ENCODE results near the gene SH2D6. TPM values are rescaled to one million over a fixed set of nuclear protein-coding genes. Genes with fewer than 3 reads are reported as not detected.
A peak's percentile ranks its signal among the peaks of the same experiment; 100 is the strongest.

SH2D6 gene
- total and polyA plus RNA-seq, 8 donors = 0.70 to 28.1 (median 3.6) TPM

GRCh38 chr2:85405201-85406059 lies 13.1 kb upstream of the SH2D6 start:
- no peak for FAIRE-seq
- intact Hi-C loops (cut with DNase I) = no loop called here
- H3K27me3 ChIP-seq = no peaks in the 10 kb centered on the region
- TF ChIP-seq CTCF (IDR thresholded peaks at IDR 0.05) = no peak
- H3K9me3 ChIP-seq = no peaks in the 10 kb centered on the region
- H3K36me3 ChIP-seq = no peaks in the 10 kb centered on the region
- H3K4me1 ChIP-seq = no peaks in the 10 kb centered on the region
- WGBS, 2 donors = 85 to 87% methylated on average over 15 of the region's 15 CpGs
- peak in 1 of 6 donors; percentile 61 for DNase-seq
- no peak overlapping the region for H3K4me3 ChIP-seq
- ATAC-seq = peak in 3 of 4 donors; percentile 31 to 73 (median 69)
- H3K27ac ChIP-seq = peak overlapping the region in 2 of 4 donors; percentile 12 to 36

- no peaks in the 10 kb centered on the region for H3K36me3 ChIP-seq
- no peaks in the 10 kb centered on the region for H3K9me3 ChIP-seq
- DNase-seq (peak in 2 of 6 donors; percentile 54 to 73), FAIRE-seq (no peak), ATAC-seq (peak in 3 of 4 donors; percentile 3 to 23 (median 6))
- WGBS, 2 donors = 74 to 75% methylated on average over 12 of the region's 12 CpGs
- peak within 1 kb of the TSS in 2 of 4 donors; percentile 18 to 28 for H3K27ac ChIP-seq
- no peak for TF ChIP-seq CTCF (IDR thresholded peaks at IDR 0.05)
- H3K4me1 ChIP-seq = no peaks in the 10 kb centered on the region
- intact Hi-C loops (cut with DNase I) = no loop called here
- peak within 1 kb of the TSS in 1 of 4 donors; percentile 8 for H3K4me3 ChIP-seq
- H3K27me3 ChIP-seq = no peaks in the 10 kb centered on the region
Measured at GRCh38 chr2:85409845-85410583, 8.5 kb upstream of the SH2D6 start, which contains the start of gene CAPG. Gene CAPG (minus strand): TSS chr2:85410366. CDS start chr2:85402145, 8,221 bp downstream.

- H3K36me3 ChIP-seq = no peaks in the 10 kb centered on the region
- ATAC-seq (no peak), FAIRE-seq (no peak), DNase-seq (peak in 1 of 6 donors; percentile 14)
- WGBS, 2 donors = 89 to 94% methylated on average over 13 of the region's 13 CpGs
- intact Hi-C loops (cut with DNase I) = no loop called here
- H3K4me1 ChIP-seq = no peaks in the 10 kb centered on the region
- no peak overlapping the region for H3K4me3 ChIP-seq
- H3K27ac ChIP-seq = peak overlapping the region in 1 of 4 donors; percentile 28
- TF ChIP-seq CTCF (IDR thresholded peaks at IDR 0.05) = no peak
- H3K9me3 ChIP-seq = no peaks in the 10 kb centered on the region
- no peaks in the 10 kb centered on the region for H3K27me3 ChIP-seq
Measured at GRCh38 chr2:85410584-85411404, 7.7 kb upstream of the SH2D6 start.

GRCh38 chr2:85411405-85411748 lies 7.1 kb upstream of the SH2D6 start:
- no peak for TF ChIP-seq CTCF (IDR thresholded peaks at IDR 0.05)
- FAIRE-seq (no peak), DNase-seq (peak in 1 of 6 donors; percentile 24), ATAC-seq (no peak)
- WGBS, 2 donors = 89 to 95% methylated on average over 5 of the region's 5 CpGs
- Histone ChIP-seq H3K27me3 (no peaks in the 10 kb centered on the region), H3K27ac (no peak overlapping the region), H3K4me1 (no peaks in the 10 kb centered on the region), H3K9me3 (no peaks in the 10 kb centered on the region), H3K4me3 (no peak overlapping the region), H3K36me3 (no peaks in the 10 kb centered on the region)
- intact Hi-C loops (cut with DNase I) = no loop called here

Measured in pancreas (tissue), 10 donors.